Measurements from ENCODE around the gene SREBF1. TPM values are rescaled to one million over a fixed set of nuclear protein-coding genes. Genes with fewer than 3 reads are reported as not detected.

Gene SREBF1
- total RNA-seq, 1 donor from 2014 or later = 83.0 TPM

DNA sequence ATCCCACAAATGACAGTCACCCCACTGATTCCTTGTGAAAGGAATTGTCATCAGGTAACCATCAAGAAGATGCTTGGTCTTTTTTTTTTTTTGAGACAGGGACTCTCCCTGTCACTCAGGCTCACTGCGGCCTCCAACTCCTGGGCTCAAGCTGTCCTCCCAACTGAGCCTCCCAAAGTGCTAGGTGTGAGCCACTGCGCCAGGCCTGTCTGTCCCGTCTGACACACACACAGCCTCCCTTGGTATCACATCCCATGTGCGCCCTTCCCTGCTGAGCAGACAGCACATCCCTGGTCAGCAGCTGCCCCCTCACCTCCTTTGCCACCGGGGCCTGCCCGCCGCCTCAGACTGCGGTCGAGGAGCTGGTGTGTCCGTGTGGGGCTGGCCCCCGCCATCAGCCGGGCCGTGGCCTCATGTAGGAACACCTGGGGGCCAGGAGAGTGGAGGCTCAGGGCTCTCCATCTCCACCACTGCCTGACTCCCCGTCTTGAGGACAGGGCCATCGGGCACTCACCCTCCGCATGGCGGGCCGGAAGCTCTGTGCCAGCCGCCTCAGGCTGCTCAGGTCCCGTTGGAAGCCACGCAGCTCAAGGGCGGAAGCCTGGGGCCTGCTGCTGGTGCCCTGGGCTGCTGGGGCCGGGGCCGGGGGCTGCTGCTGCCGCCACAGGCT is 23.6 kb downstream of the SREBF1 start:
- TF ChIP-seq, protein P1, sequence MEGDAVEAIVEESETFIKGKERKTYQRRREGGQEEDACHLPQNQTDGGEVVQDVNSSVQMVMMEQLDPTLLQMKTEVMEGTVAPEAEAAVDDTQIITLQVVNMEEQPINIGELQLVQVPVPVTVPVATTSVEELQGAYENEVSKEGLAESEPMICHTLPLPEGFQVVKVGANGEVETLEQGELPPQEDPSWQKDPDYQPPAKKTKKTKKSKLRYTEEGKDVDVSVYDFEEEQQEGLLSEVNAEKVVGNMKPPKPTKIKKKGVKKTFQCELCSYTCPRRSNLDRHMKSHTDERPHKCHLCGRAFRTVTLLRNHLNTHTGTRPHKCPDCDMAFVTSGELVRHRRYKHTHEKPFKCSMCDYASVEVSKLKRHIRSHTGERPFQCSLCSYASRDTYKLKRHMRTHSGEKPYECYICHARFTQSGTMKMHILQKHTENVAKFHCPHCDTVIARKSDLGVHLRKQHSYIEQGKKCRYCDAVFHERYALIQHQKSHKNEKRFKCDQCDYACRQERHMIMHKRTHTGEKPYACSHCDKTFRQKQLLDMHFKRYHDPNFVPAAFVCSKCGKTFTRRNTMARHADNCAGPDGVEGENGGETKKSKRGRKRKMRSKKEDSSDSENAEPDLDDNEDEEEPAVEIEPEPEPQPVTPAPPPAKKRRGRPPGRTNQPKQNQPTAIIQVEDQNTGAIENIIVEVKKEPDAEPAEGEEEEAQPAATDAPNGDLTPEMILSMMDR (IDR thresholded peaks at IDR 0.05; ENCODE audit: insufficient read depth, low read length, poor library complexity, severe bottlenecking) = no peak
- peaks cover 6% of the 10 kb centered on the region for H3K36me3 ChIP-seq (ENCODE audit: control insufficient read depth, insufficient read depth, low read length)

DNA sequence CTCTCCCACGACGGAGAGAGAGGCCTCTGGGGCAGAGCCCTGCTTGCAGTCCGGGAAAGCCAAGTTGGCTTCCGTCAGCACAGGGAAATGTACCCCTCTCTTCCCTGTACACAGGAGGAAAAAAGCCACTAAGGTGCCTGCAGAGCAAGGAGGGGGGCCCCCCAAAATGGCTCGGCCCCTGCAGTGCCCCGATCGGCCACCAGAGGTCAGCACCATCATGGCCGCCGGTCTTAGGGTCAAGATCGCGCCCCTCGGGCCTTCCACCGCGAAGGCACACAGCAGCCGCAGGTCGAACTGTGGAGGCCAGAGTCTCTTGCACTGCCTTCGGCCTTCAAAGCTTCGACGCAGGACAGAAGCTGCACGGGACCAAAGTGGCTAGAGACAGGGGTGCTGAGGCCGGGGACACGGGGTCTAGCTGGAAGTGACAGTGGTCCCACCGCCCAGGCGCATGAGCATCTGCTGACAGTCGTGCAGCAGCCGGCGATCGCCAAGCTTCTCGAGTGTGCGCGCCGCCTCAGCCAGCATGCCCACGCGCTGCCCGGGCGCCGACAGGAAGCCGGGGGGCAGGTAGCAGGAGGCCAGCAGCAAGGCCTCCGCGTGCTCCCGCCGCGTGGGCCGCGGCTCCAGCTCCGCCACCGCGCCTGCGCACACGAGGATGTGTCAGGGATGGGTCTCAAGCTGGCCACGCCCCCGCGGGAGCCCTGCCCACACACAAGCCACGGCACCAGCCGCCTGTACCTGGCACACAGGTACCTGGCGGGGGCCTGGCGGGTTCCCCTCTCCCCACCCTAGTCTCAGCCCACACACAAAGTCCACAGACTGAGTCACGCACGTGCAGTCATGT is 24.4 kb downstream of the SREBF1 start:
- no peak for DNase-seq (ENCODE audit: low read depth)
- TF ChIP-seq, protein P1 (IDR thresholded peaks at IDR 0.05; ENCODE audit: insufficient read depth, low read length, poor library complexity, severe bottlenecking) = peak; percentile 97
- no peaks in the 10 kb centered on the region for H3K27me3 ChIP-seq (ENCODE audit: control insufficient read depth, insufficient read depth, low read length)
- H3K36me3 ChIP-seq (ENCODE audit: control insufficient read depth, insufficient read depth, low read length) = peaks cover 6% of the 10 kb centered on the region
- no peak overlapping the region for H3K4me3 ChIP-seq (ENCODE audit: low read depth, low read length)

More for the DNA sequence above, 23.6 kb downstream of the SREBF1 start:
- no peak overlapping the region for H3K4me3 ChIP-seq (ENCODE audit: low read depth, low read length)
- no peak for DNase-seq (ENCODE audit: low read depth)
- H3K27me3 ChIP-seq (ENCODE audit: control insufficient read depth, insufficient read depth, low read length) = no peaks in the 10 kb centered on the region

DNA sequence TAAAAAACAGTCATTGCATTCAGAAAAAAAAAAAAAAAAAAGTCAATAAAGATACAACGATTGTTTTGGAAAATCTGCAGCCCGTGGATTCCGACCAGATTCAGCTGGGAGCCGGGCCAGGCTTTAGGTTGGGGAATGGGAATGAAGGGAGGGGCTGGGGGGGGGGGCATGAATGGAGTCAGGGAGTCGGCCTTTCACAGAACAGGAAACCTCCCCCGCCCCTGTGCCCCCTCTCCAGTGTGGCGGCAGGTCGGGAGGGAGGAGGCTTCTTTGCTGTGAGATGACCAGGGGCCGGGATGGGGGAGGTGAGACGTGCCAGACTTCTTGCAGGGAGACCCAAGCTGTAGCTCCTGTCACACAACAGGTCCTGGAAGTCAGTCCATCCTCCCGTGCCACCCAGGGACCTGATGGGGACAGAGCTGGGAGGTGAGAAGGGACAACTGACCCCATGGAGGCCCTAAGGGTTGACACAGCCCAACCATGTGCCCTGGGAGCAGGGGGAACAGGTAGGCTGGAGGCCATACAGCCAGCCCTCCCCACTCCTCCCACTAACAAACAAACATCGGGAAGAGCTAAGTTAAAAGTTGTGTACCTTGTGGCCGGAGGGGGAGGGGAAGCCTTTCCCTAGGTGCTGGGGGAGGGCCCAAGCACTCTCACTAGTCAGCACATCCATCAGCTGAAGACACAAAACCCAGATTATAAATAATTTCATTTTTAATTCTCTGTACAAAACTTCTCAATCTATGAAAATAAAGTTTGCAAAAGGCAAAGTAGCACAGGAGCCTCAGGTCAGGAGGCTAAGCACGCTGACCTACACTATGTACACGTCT is 25.2 kb downstream of the SREBF1 start:
- TF ChIP-seq, protein P1 (IDR thresholded peaks at IDR 0.05; ENCODE audit: insufficient read depth, low read length, poor library complexity, severe bottlenecking) = no peak
- H3K36me3 ChIP-seq (ENCODE audit: control insufficient read depth, insufficient read depth, low read length) = peaks cover 8% of the 10 kb centered on the region

DNA sequence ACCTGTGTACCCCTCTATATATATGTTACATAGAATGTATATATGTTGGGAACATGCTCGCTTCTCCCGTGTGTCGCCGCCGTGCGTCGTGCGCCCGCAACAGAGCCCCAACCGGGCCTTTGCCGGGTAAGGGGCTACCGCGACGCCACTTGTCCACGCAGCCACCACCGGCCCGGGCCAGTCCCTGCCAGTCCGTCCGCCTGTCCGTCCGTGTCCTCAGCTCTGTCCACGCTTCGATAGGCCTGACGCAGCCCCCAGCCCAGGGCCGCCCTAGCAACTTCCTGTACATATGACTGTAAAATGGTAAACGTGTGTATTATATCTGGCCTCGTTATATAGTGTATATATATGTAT is 25.9 kb downstream of the SREBF1 start:
- TF ChIP-seq, protein P1 (IDR thresholded peaks at IDR 0.05; ENCODE audit: insufficient read depth, low read length, poor library complexity, severe bottlenecking) = no peak
- Histone ChIP-seq H3K4me3 (ENCODE audit: low read depth, low read length) (no peak overlapping the region), H3K27me3 (ENCODE audit: control insufficient read depth, insufficient read depth, low read length) (no peaks in the 10 kb centered on the region), H3K36me3 (ENCODE audit: control insufficient read depth, insufficient read depth, low read length) (peaks cover 8% of the 10 kb centered on the region)
- DNase-seq (ENCODE audit: low read depth) = no peak

More for the DNA sequence above, 25.2 kb downstream of the SREBF1 start:
- H3K4me3 ChIP-seq (ENCODE audit: low read depth, low read length) = no peak overlapping the region
- DNase-seq (ENCODE audit: low read depth) = no peak
- no peaks in the 10 kb centered on the region for H3K27me3 ChIP-seq (ENCODE audit: control insufficient read depth, insufficient read depth, low read length)

DNA sequence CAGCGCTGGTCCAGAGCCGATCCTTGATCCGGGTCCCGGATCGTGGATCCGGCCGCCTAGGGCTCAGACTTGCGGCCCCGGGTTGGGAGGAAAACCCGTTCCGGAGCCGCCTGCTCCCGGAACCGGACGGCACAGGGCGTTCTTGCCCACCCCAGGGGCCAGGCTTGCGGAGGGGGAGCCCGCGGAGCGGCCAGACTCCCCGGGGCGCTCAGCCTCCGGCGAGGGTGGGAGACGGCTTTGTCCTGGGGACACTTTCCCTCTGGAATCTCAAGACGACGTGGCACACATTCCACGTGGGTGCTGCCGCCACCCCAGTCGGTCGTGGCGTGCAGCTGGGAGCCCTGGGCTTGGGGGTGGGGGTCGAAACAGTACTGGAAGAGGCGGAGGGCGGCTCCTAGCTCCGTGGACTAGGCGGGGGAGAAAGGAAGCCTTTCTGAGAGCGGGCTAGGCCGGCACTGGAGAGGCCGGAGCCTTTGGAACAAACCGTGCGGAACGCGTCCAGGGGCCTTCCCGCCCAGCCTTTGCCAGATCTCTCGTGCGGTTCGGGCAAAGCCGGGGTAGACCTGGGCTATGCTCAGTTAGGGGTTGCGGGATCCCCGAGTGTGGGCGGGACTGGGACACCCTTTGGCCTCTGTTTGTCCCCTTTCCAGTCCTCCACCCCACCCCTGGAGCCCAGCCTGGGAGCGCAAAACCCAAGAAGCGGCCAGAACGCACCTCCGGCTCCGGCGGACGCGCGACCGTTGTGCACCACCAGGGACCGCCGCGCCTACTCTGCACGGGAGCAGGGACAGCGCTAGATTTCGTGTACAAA is 26.5 kb downstream of the SREBF1 start:
- H3K27me3 ChIP-seq (ENCODE audit: control insufficient read depth, insufficient read depth, low read length) = no peaks in the 10 kb centered on the region
- TF ChIP-seq, protein P1 (IDR thresholded peaks at IDR 0.05; ENCODE audit: insufficient read depth, low read length, poor library complexity, severe bottlenecking) = no peak
- peaks cover 9% of the 10 kb centered on the region for H3K36me3 ChIP-seq (ENCODE audit: control insufficient read depth, insufficient read depth, low read length)
- no peak for DNase-seq (ENCODE audit: low read depth)
- H3K4me3 ChIP-seq (ENCODE audit: low read depth, low read length) = no peak overlapping the region
